ENCODE data around the gene IL34. TPM values are rescaled to one million over a fixed set of nuclear protein-coding genes. Genes with fewer than 3 reads are reported as not detected.
"Not testable (repeated sequence)": the region's sequence is repeated elsewhere in the genome, so short reads cannot be mapped to it uniquely, and the experiment has no call there.

Gene IL34
- total RNA-seq, 2 experiments from 2014 or later: not detected

DNA sequence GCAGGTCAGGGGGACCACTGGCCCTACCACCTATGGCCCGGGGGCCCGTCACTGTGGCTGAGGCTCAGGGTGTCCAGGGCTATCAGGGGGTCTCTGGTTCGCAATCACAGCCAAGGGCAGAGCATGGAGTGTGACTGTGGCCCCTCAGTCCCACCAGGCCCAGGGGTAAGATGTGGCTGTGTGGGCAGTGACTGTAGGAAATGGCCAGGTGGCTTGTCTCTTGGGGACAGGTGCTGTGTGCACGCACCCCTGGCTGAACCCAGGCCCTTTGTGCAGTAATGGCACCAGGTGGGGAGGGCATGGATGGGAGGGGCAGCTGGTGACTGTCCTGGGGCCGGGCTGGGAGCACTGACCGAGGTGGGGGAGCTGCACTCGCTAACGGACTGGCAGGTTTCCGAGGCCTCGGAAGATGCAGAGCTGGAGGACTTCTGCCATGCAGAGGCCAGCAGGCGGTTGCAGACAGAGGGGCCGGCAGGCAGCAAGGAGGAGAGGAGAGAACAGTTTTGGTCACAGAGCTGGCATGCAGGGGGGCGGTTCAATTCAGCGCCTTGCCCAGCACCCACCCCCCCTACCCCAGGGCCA, 18.8 kb downstream of the IL34 start:
- no peak overlapping the region for H2AFZ ChIP-seq (ENCODE audit: low read length)
- no TSS peak for BruUV-seq (replicated peaks)
- no peak for TF ChIP-seq EZH2phosphoT487 (IDR thresholded peaks at IDR 0.05; ENCODE audit: borderline replicate concordance, low read depth, low read length)
- no peak for TF ChIP-seq CTCF (conservative IDR thresholded peaks at IDR 0.05; ENCODE audit: low read length)
- H3K4me2 ChIP-seq (ENCODE audit: low read length): no peak overlapping the region
- H3K4me3 ChIP-seq (ENCODE audit: low read depth, low read length, poor library complexity, severe bottlenecking): no peak overlapping the region
- H4K20me1 ChIP-seq (ENCODE audit: insufficient read depth, low read length): no peaks in the 10 kb centered on the region
- no peaks in the 10 kb centered on the region for H3K79me2 ChIP-seq (ENCODE audit: insufficient read depth, low read depth, low read length)
- no peaks in the 10 kb centered on the region for H3K9me2 ChIP-seq (ENCODE audit: insufficient read depth, low read length)
- POLR2A ChIA-PET: no interaction called here
- CTCF ChIA-PET (ENCODE audit: unreplicated experiment): no interaction called here
- H3K4me1 ChIP-seq (ENCODE audit: insufficient read depth, low read length, poor library complexity, severe bottlenecking): no peaks in the 10 kb centered on the region
- no peaks in the 10 kb centered on the region for H3K36me3 ChIP-seq (ENCODE audit: insufficient read depth, low read length)
- no peaks in the 10 kb centered on the region for H3K9me3 ChIP-seq (ENCODE audit: low read length)
- H3K27ac ChIP-seq (ENCODE audit: low read depth, low read length, poor library complexity, severe bottlenecking): no peak overlapping the region
- no peak for DNase-seq (ENCODE audit: low spot score)
- intact Hi-C loops (cut with micrococcal nuclease; ENCODE audit: unreplicated experiment): no loop called here

DNA sequence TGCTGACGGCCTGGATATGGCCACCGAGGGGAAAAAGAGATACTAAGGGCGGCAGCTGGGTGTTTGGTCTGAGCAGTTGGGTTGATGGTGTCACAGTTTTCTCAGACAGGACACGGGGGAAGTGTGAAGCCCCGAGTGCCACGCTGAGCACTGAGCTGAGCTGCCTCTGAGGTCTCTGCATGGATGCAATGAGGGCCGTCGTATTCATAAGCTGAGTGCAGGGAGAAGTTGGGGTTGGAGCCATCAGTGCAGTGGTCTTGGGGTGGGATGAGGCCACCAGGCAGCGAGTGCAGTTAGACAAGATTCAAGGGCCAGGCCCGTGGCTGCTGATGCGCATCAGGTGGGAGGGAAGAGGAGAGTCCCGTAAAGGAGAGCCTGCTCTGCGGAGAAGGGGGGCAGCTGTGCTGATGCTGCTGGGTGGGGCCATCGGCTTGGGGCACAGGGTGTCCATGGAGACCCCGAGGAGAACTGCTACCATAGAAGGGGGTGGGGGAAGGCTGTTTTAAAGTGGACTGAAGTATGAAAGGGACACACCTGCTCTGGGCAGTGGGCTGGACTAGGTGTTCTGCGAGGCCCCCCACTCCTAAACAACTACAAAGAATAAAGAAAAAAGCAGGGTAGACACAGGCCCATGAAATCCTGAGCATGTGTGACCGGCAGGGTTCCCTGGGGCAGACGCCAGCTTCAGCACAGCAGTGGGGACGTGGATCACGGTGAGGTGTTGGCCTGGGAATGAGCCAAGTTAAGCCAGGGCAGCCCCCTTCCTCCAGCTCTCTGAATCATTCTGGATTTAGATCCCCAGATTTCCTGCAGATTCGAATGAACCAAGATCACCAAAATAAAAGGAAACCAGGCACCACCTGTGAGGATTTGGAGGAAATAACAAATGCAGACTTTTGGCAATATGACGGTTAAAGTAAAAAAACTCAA, 19.7 kb downstream of the IL34 start:
- no peaks in the 10 kb centered on the region for H3K9me2 ChIP-seq (ENCODE audit: insufficient read depth, low read length)
- ChIA-PET POLR2A (interaction anchor here (0.6 to 0.7 kb wide), 2 partner anchors 1081 to 1151 kb away, joined by 3 to 5 read pairs; no protein-coding TSS in a partner anchor), CTCF (ENCODE audit: unreplicated experiment) (no interaction called here)
- no peak overlapping the region for H3K4me2 ChIP-seq (ENCODE audit: low read length)
- H3K4me3 ChIP-seq (ENCODE audit: low read depth, low read length, poor library complexity, severe bottlenecking): no peak overlapping the region
- no peaks in the 10 kb centered on the region for H3K79me2 ChIP-seq (ENCODE audit: insufficient read depth, low read depth, low read length)
- TF ChIP-seq CTCF (conservative IDR thresholded peaks at IDR 0.05; ENCODE audit: low read length): no peak
- no peak overlapping the region for H3K27ac ChIP-seq (ENCODE audit: low read depth, low read length, poor library complexity, severe bottlenecking)
- H3K4me1 ChIP-seq (ENCODE audit: insufficient read depth, low read length, poor library complexity, severe bottlenecking): no peaks in the 10 kb centered on the region
- intact Hi-C loops (cut with micrococcal nuclease; ENCODE audit: unreplicated experiment): no loop called here
- H3K9me3 ChIP-seq (ENCODE audit: low read length): no peaks in the 10 kb centered on the region
- H3K36me3 ChIP-seq (ENCODE audit: insufficient read depth, low read length): no peaks in the 10 kb centered on the region
- no TSS peak for BruUV-seq (replicated peaks)
- H4K20me1 ChIP-seq (ENCODE audit: insufficient read depth, low read length): no peaks in the 10 kb centered on the region
- no peak for DNase-seq (ENCODE audit: low spot score)
- H2AFZ ChIP-seq (ENCODE audit: low read length): no peak overlapping the region

GRCh38 chr16:70670175-70670574, 23.8 kb downstream of the IL34 start:
- H3K27ac ChIP-seq (ENCODE audit: low read depth, low read length, poor library complexity, severe bottlenecking): no peak overlapping the region
- ChIA-PET CTCF (ENCODE audit: unreplicated experiment) (no interaction called here), POLR2A (no interaction called here)
- no peak for DNase-seq (ENCODE audit: low spot score)
- H3K4me1 ChIP-seq (ENCODE audit: insufficient read depth, low read length, poor library complexity, severe bottlenecking): no peaks in the 10 kb centered on the region
- H4K20me1 ChIP-seq (ENCODE audit: insufficient read depth, low read length): no peaks in the 10 kb centered on the region
- no peaks in the 10 kb centered on the region for H3K36me3 ChIP-seq (ENCODE audit: insufficient read depth, low read length)
- TF ChIP-seq CTCF (conservative IDR thresholded peaks at IDR 0.05; ENCODE audit: low read length): no peak
- TF ChIP-seq EZH2phosphoT487 (IDR thresholded peaks at IDR 0.05; ENCODE audit: borderline replicate concordance, low read depth, low read length): no peak
- H3K4me3 ChIP-seq (ENCODE audit: low read depth, low read length, poor library complexity, severe bottlenecking): no peak overlapping the region
- H2AFZ ChIP-seq (ENCODE audit: low read length): no peak overlapping the region
- H3K9me2 ChIP-seq (ENCODE audit: insufficient read depth, low read length): no peaks in the 10 kb centered on the region
- intact Hi-C loops (cut with micrococcal nuclease; ENCODE audit: unreplicated experiment): no loop called here
- H3K4me2 ChIP-seq (ENCODE audit: low read length): no peak overlapping the region
- no peaks in the 10 kb centered on the region for H3K9me3 ChIP-seq (ENCODE audit: low read length)
- no peaks in the 10 kb centered on the region for H3K79me2 ChIP-seq (ENCODE audit: insufficient read depth, low read depth, low read length)
- no TSS peak for BruUV-seq (replicated peaks)

- intact Hi-C loops (cut with micrococcal nuclease; ENCODE audit: unreplicated experiment); H3K9me3 ChIP-seq (ENCODE audit: low read length); DNase-seq (ENCODE audit: low spot score); BruUV-seq (replicated peaks); H3K9me2 ChIP-seq (ENCODE audit: insufficient read depth, low read length); POLR2A ChIA-PET; H3K4me1 ChIP-seq (ENCODE audit: insufficient read depth, low read length, poor library complexity, severe bottlenecking); H3K27ac ChIP-seq (ENCODE audit: low read depth, low read length, poor library complexity, severe bottlenecking); H2AFZ ChIP-seq (ENCODE audit: low read length); CTCF ChIA-PET (ENCODE audit: unreplicated experiment); H3K36me3 ChIP-seq (ENCODE audit: insufficient read depth, low read length); H4K20me1 ChIP-seq (ENCODE audit: insufficient read depth, low read length); H3K79me2 ChIP-seq (ENCODE audit: insufficient read depth, low read depth, low read length); H3K4me2 ChIP-seq (ENCODE audit: low read length); H3K4me3 ChIP-seq (ENCODE audit: low read depth, low read length, poor library complexity, severe bottlenecking): not testable (repeated sequence)
Observed at GRCh38 chr16:70670938-70671337, 24.6 kb downstream of the IL34 start.

Data from OCI-LY7 (cell line).